K562 (cell line): ENCODE data around the gene DKKL1. TPM values are rescaled to one million over a fixed set of nuclear protein-coding genes. Genes with fewer than 3 reads are reported as not detected.
A peak's percentile ranks its signal among the peaks of the same experiment; 100 is the strongest.

ENCODE experiments used
- C11orf30 ChIP-seq: fragments of 450-650 bp; IDR thresholded peaks from 2 replicates; pipeline ENCODE4 v1.6.1; 2016; ENCODE audit warnings: low read depth, mild to moderate bottlenecking
- CHD7 ChIP-seq: fragments of 200-600 bp; sonication (generic); IDR thresholded peaks from one replicate; pipeline ENCODE4 v1.6.1; 2012; ENCODE audit warnings: mild to moderate bottlenecking, low read depth, low read length, inconsistent platforms
- polyA plus RNA-seq, 8 experiments: library from polyadenylated mRNA; depleted of rRNA in 4 of 8; stranded (reverse) in 5 of 8; unstranded in 3 of 8; fragments of >200 nt; fragmentation: Nextera tagmentation in 2 of 8; fragmentation: Illumina TruSeq in 1 of 8; extraction: Ambion mirVana in 2 of 8; extraction: Trizol in 1 of 8; gene quantifications; 2 replicates each; pipeline versions ENCODE4 v1.2.1 to v1.2.3, GENCODE V29; 2011 to 2014; ENCODE audit warnings: inconsistent platforms in 1 of 8, missing spikeins in 1 of 8
- total RNA-seq, 7 experiments: library from RNA; depleted of rRNA in 6 of 7; stranded (reverse); fragments of >200 nt in 6 of 7; fragmentation: Illumina TruSeq in 2 of 7; extraction: Trizol in 2 of 7; gene quantifications; 2 replicates each; pipeline versions ENCODE4 v1.2.1 to v1.2.3, GENCODE V29; 2011 to 2021; ENCODE audit warnings: low replicate concordance in 1 of 7

The DKKL1 gene
- total and polyA plus RNA-seq, 9 of the 15 experiments (the other 6 are each of a cell fraction or from before 2014, with no cell fraction given) = 0.15 to 1.7 (median 0.52) TPM

- TF ChIP-seq CHD7 = no peak
- peak; percentile 60 for TF ChIP-seq C11orf30
Measured at GRCh38 chr19:49333418-49333805, 30.3 kb upstream of the DKKL1 start (continued).
